ENCODE data around the gene ROM1. TPM values are rescaled to one million over a fixed set of nuclear protein-coding genes. Genes with fewer than 3 reads are reported as not detected.

The ROM1 gene
- total RNA-seq, 4 donors from 2014 or later, result 0.80 to 4.9 (median 2.3) TPM

GRCh38 chr11:62602141-62603071, 10.7 kb upstream of the ROM1 start:
- TF ChIP-seq EP300 (IDR thresholded peaks at IDR 0.05) (no peak), POLR2AphosphoS5 (IDR thresholded peaks at IDR 0.05) (peak in 1 of 3 donors; percentile 41), POLR2A (IDR thresholded peaks at IDR 0.05) (no peak), CTCF (IDR thresholded peaks at IDR 0.05) (no peak)
- 0% methylated on average over 26 of the region's 96 CpGs for WGBS
- DNase-seq (ENCODE audit: low spot score in 2 of 2), result peak; percentile 87 to 88
- H3K4me1 ChIP-seq, result peaks cover 55% of the 10 kb centered on the region
- peak overlapping the region; percentile 100 for H3K4me3 ChIP-seq
- H3K27ac ChIP-seq, result peak overlapping the region; percentile 99
- no peaks in the 10 kb centered on the region for H3K27me3 ChIP-seq
- H3K36me3 ChIP-seq, result peaks cover 30% of the 10 kb centered on the region
- no peaks in the 10 kb centered on the region for H3K9me3 ChIP-seq

- WGBS, result 16% methylated on average over 5 of the region's 13 CpGs
- Histone ChIP-seq H3K4me3 (peak overlapping the region; percentile 100), H3K27me3 (no peaks in the 10 kb centered on the region), H3K9me3 (no peaks in the 10 kb centered on the region), H3K36me3 (peaks cover 25% of the 10 kb centered on the region), H3K4me1 (peaks cover 51% of the 10 kb centered on the region), H3K27ac (peak overlapping the region; percentile 99)
- no peak for DNase-seq (ENCODE audit: low spot score in 2 of 2)
- TF ChIP-seq POLR2AphosphoS5 (IDR thresholded peaks at IDR 0.05) (no peak), EP300 (IDR thresholded peaks at IDR 0.05) (no peak), POLR2A (IDR thresholded peaks at IDR 0.05) (no peak), CTCF (IDR thresholded peaks at IDR 0.05) (no peak)
Observed at GRCh38 chr11:62603072-62603408, 10.0 kb upstream of the ROM1 start.

- Histone ChIP-seq H3K27ac (no peak overlapping the region), H3K27me3 (no peaks in the 10 kb centered on the region), H3K4me3 (no peak overlapping the region), H3K9me3 (no peaks in the 10 kb centered on the region), H3K4me1 (peaks cover 43% of the 10 kb centered on the region), H3K36me3 (peaks cover 28% of the 10 kb centered on the region)
- no peak for TF ChIP-seq POLR2A (IDR thresholded peaks at IDR 0.05)
- TF ChIP-seq EP300 (IDR thresholded peaks at IDR 0.05), result no peak
- TF ChIP-seq CTCF (IDR thresholded peaks at IDR 0.05), result no peak
- TF ChIP-seq POLR2AphosphoS5 (IDR thresholded peaks at IDR 0.05), result no peak
- no peak for DNase-seq (ENCODE audit: low spot score in 2 of 2)
- 94% methylated on average over 8 of the region's 8 CpGs for WGBS
Observed at GRCh38 chr11:62603776-62604299, 9.2 kb upstream of the ROM1 start.

DNA sequence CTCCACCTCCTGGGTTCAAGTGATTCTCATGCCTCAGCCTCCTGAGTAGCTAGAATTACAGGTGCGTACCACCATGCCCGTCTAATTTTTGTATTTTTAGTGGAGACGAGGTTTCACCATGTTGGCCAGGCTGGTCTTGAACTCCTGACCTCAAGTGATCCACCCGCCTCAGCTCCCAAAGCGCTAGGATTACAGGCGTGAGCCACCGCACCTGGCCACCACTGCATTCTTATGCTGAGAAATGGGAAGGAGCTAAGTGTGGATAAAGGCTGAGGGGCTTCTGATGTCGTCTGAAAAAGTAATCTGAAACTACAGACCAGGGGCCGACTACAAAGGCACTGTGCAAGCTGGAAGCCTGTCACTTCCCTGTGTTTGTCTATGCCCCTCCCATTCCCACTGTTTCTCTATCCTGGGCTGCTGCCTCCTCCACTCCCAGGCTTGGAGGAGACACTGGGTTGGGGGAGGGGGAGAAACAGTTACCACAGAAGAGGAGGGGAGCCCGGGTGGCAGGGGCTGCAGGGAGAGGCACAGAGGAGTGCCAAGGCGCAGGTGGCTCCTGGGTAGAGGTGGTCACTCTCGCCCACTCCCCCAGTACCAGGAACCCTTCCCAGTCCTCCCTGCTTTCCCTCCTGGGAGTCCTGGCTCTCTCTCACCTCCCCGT, 8.5 kb upstream of the ROM1 start:
- H3K4me3 ChIP-seq, result no peak overlapping the region
- peaks cover 28% of the 10 kb centered on the region for H3K36me3 ChIP-seq
- H3K9me3 ChIP-seq, result no peaks in the 10 kb centered on the region
- TF ChIP-seq CTCF (IDR thresholded peaks at IDR 0.05) (no peak), EP300 (IDR thresholded peaks at IDR 0.05) (no peak), POLR2AphosphoS5 (IDR thresholded peaks at IDR 0.05) (no peak), POLR2A (IDR thresholded peaks at IDR 0.05) (no peak)
- H3K4me1 ChIP-seq, result peaks cover 35% of the 10 kb centered on the region
- no peaks in the 10 kb centered on the region for H3K27me3 ChIP-seq
- DNase-seq (ENCODE audit: low spot score in 2 of 2), result no peak
- 81% methylated on average over 13 of the region's 13 CpGs for WGBS
- no peak overlapping the region for H3K27ac ChIP-seq

DNA sequence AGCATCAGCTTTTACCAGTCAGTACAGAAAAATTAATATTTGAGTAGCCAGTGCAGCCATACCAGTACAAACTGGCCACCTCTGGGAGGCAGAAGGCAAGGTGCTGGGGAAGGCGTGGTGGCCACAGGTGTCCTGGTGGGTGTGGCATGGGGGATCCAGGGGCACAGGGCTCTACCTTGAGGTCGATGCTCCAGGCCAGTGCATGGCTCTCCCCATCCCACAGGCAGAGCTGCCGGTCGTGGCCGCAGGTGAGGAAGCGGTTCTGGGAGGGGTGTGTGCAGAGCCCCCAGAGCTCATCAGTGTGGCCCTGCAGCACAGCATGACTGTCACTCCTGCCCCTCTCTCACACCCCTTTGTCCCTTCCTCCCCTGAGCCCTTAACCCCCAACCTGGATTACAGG, 7.6 kb upstream of the ROM1 start:
- Histone ChIP-seq H3K36me3 (peaks cover 35% of the 10 kb centered on the region), H3K27ac (no peak overlapping the region), H3K27me3 (no peaks in the 10 kb centered on the region), H3K9me3 (no peaks in the 10 kb centered on the region), H3K4me3 (no peak overlapping the region), H3K4me1 (peaks cover 27% of the 10 kb centered on the region)
- no peak for DNase-seq (ENCODE audit: low spot score in 2 of 2)
- TF ChIP-seq EP300 (IDR thresholded peaks at IDR 0.05), result no peak
- no peak for TF ChIP-seq CTCF (IDR thresholded peaks at IDR 0.05)
- TF ChIP-seq POLR2AphosphoS5 (IDR thresholded peaks at IDR 0.05), result no peak
- no peak for TF ChIP-seq POLR2A (IDR thresholded peaks at IDR 0.05)
- WGBS, result 82% methylated on average over 5 of the region's 6 CpGs

Measured in suprapubic skin (tissue), 4 donors.